A204.1 (cell line): ENCODE measurements around the gene KCTD15.

Experiments used
- FAIRE-seq: peaks from 2 replicates; lab custom pipeline; 2012; peaks lifted over from hg19 to GRCh38; lab: Jason Lieb, UNC

The KCTD15 gene

GRCh38 chr19:33796164-33796875 is at the start of gene KCTD15:
Gene KCTD15, plus strand, starts transcription at chr19:33796870. Its CDS starts 3,585 bp downstream, at chr19:33800455.
- FAIRE-seq = no peak

- FAIRE-seq = no peak
Observed at GRCh38 chr19:33747273-33747672, 49.4 kb upstream of the KCTD15 start.

- FAIRE-seq = no peak
Observed at GRCh38 chr19:33748231-33748630, 48.4 kb upstream of the KCTD15 start.

GRCh38 chr19:33749016-33749415 is 47.7 kb upstream of the KCTD15 start:
- no peak for FAIRE-seq

GRCh38 chr19:33749619-33750175 is 47.0 kb upstream of the KCTD15 start:
- no peak for FAIRE-seq

- no peak for FAIRE-seq
Observed at GRCh38 chr19:33750587-33751435, 45.9 kb upstream of the KCTD15 start.

GRCh38 chr19:33751436-33751770 is 45.3 kb upstream of the KCTD15 start:
- no peak for FAIRE-seq

- no peak for FAIRE-seq
Observed at GRCh38 chr19:33752018-33752800, 44.5 kb upstream of the KCTD15 start.

GRCh38 chr19:33752945-33753344 is 43.7 kb upstream of the KCTD15 start:
- FAIRE-seq = no peak

- FAIRE-seq = no peak
Observed at GRCh38 chr19:33754361-33754760, 42.3 kb upstream of the KCTD15 start.

- FAIRE-seq = no peak
Observed at GRCh38 chr19:33755099-33756035, 41.3 kb upstream of the KCTD15 start.

GRCh38 chr19:33756177-33756576 is 40.5 kb upstream of the KCTD15 start:
- no peak for FAIRE-seq

- no peak for FAIRE-seq
Observed at GRCh38 chr19:33758541-33759013, 38.1 kb upstream of the KCTD15 start.

- FAIRE-seq = no peak
Observed at GRCh38 chr19:33759356-33759755, 37.3 kb upstream of the KCTD15 start.

- FAIRE-seq = no peak
Observed at GRCh38 chr19:33763633-33764371, 32.9 kb upstream of the KCTD15 start.

- no peak for FAIRE-seq
Observed at GRCh38 chr19:33766623-33767022, 30.0 kb upstream of the KCTD15 start.

- FAIRE-seq = no peak
Observed at GRCh38 chr19:33767898-33768413, 28.7 kb upstream of the KCTD15 start.

GRCh38 chr19:33769208-33769607 is 27.5 kb upstream of the KCTD15 start:
- no peak for FAIRE-seq

GRCh38 chr19:33770107-33770506 is 26.6 kb upstream of the KCTD15 start:
- FAIRE-seq = no peak

GRCh38 chr19:33771384-33772101 is 25.1 kb upstream of the KCTD15 start:
- FAIRE-seq = no peak
